Measurements from ENCODE around the gene FICD. TPM values are rescaled to one million over a fixed set of nuclear protein-coding genes. Genes with fewer than 3 reads are reported as not detected.

The FICD gene
- polyA plus RNA-seq, 2 of the 4 experiments (the other 2 are of a cell fraction) = 1.7 to 2.5 TPM

GRCh38 chr12:108473400-108474055 lies 41.5 kb upstream of the FICD start:
- Histone ChIP-seq H3K9me3 (no peaks in the 10 kb centered on the region), H3K4me2 (no peak overlapping the region), H3K4me1 (no peaks in the 10 kb centered on the region), H3K4me3 (no peak overlapping the region), H3K27ac (no peak overlapping the region)
- FAIRE-seq = no peak
- ChIA-PET CTCF (interaction anchor here (0.8 to 1.3 kb wide), 4 partner anchors 19 to 555 kb away, joined by 3 to 4 read pairs (median 4); no protein-coding TSS in a partner anchor), POLR2A (no interaction called here)
- TF ChIP-seq ELK1 (IDR thresholded peaks at IDR 0.05; ENCODE audit: low read depth, low read length) (no peak), CHD2 (IDR thresholded peaks at IDR 0.05; ENCODE audit: low read length, partially characterized antibody) (no peak), NPAS2 (CRISPR knock-in tag; IDR thresholded peaks at IDR 0.05; ENCODE audit: borderline replicate concordance) (no peak), ATOH8 (CRISPR knock-in tag; IDR thresholded peaks at IDR 0.05; ENCODE audit: low read depth) (no peak), ZC3H11A (IDR thresholded peaks at IDR 0.05) (no peak), ESRRA (IDR thresholded peaks at IDR 0.05; ENCODE audit: borderline replicate concordance, low read length) (no peak), MAFK (IDR thresholded peaks at IDR 0.05; ENCODE audit: partially characterized antibody) (no peak), ZSCAN20 (CRISPR knock-in tag; IDR thresholded peaks at IDR 0.05) (no peak), EHMT2 (IDR thresholded peaks at IDR 0.05; ENCODE audit: low read depth) (no peak), CEBPB (IDR thresholded peaks at IDR 0.05) (no peak)
- WGBS (ENCODE audit: missing lambda C conversion rate) = 35% methylated on average over 5 of the region's 5 CpGs
- ATAC-seq = no peak
- no peak for DNase-seq (ENCODE audit: low read depth in 1 of 2, low spot score in 1 of 2)

GRCh38 chr12:108475396-108475795 lies 39.7 kb upstream of the FICD start:
- WGBS (ENCODE audit: missing lambda C conversion rate) = 2% methylated on average over 2 of the region's 2 CpGs
- ChIA-PET CTCF (interaction anchor here (1.0 to 1.7 kb wide), 2 partner anchors 37 to 485 kb away, joined by 3 to 5 read pairs; no protein-coding TSS in a partner anchor), POLR2A (no interaction called here)
- H3K27ac ChIP-seq = no peak overlapping the region
- no peak overlapping the region for H3K4me2 ChIP-seq
- TF ChIP-seq TFCP2L1 (CRISPR knock-in tag; IDR thresholded peaks at IDR 0.05) = no peak
- no peak for TF ChIP-seq CBX8 (IDR thresholded peaks at IDR 0.05)
- no peak for TF ChIP-seq KDM1A (IDR thresholded peaks at IDR 0.05; ENCODE audit: low read depth)
- no peak for TF ChIP-seq EP300 (IDR thresholded peaks at IDR 0.05)
- TF ChIP-seq REST (IDR thresholded peaks at IDR 0.05) = no peak
- TF ChIP-seq RARB (CRISPR knock-in tag; IDR thresholded peaks at IDR 0.05) = no peak
- TF ChIP-seq POLR2AphosphoS2 (conservative IDR thresholded peaks at IDR 0.05; ENCODE audit: low read length) = no peak
- TF ChIP-seq CBX2 (IDR thresholded peaks at IDR 0.05; ENCODE audit: borderline replicate concordance, low read depth) = no peak
- no peak for TF ChIP-seq HOXB13 (CRISPR knock-in tag; IDR thresholded peaks at IDR 0.05; ENCODE audit: low read depth)
- TF ChIP-seq NPAS2 (CRISPR knock-in tag; IDR thresholded peaks at IDR 0.05; ENCODE audit: borderline replicate concordance) = no peak
- TF ChIP-seq HOXB5 (CRISPR knock-in tag; IDR thresholded peaks at IDR 0.05) = no peak
- no peak for TF ChIP-seq FOSL2 (IDR thresholded peaks at IDR 0.05)
- TF ChIP-seq FOSL2 (CRISPR knock-in tag; IDR thresholded peaks at IDR 0.05) = no peak
- no peak for TF ChIP-seq HMGXB4 (CRISPR knock-in tag; IDR thresholded peaks at IDR 0.05; ENCODE audit: borderline replicate concordance)
- DNase-seq (ENCODE audit: low read depth in 1 of 2, low spot score in 1 of 2) (no peak), ATAC-seq (no peak), FAIRE-seq (no peak)
- H3K4me3 ChIP-seq = no peak overlapping the region
- no peaks in the 10 kb centered on the region for H3K4me1 ChIP-seq
- no peaks in the 10 kb centered on the region for H3K9me3 ChIP-seq

Measured in A549 (cell line).